HL-60 (cell line): Measurements from ENCODE around the gene TTC31.

Experiments used
- CTCF ChIP-seq: IDR thresholded peaks from one replicate; pipeline ENCODE4 v1.5.1; 2011; ENCODE audit warnings: low read length, control low read depth, inconsistent platforms; ENCODE audit not compliant: insufficient read depth
- GABPA ChIP-seq: IDR thresholded peaks from 2 replicates; pipeline ENCODE4 v1.6.1; 2012; ENCODE audit warnings: low read depth
- POLR2AphosphoS5 ChIP-seq: IDR thresholded peaks from 2 replicates; pipeline ENCODE4 v1.6.1; 2012; ENCODE audit warnings: low read depth
- REST ChIP-seq: IDR thresholded peaks from 2 replicates; pipeline ENCODE4 v1.6.1; 2012; ENCODE audit warnings: low read depth; ENCODE audit not compliant: insufficient replicate concordance
- SPI1 ChIP-seq: IDR thresholded peaks from 2 replicates; pipeline ENCODE4 v1.6.1; 2012; ENCODE audit warnings: low read depth, mild to moderate bottlenecking, borderline replicate concordance

GRCh38 chr2:74512744-74513604, 30.1 kb downstream of the TTC31 start:
- no peak for TF ChIP-seq CTCF
- no peak for TF ChIP-seq GABPA
- TF ChIP-seq POLR2AphosphoS5: no peak
- TF ChIP-seq REST: no peak
- no peak for TF ChIP-seq SPI1
